GM21447 (cell line): ENCODE measurements around the gene MAP3K20.

Source experiments
- ATAC-seq: cut with Tn5 transposase; IDR thresholded peaks from one replicate; pipeline ENCODE4 v1.9.1; 2021; ENCODE audit not compliant: unreplicated experiment

Gene MAP3K20

GRCh38 chr2:173050684-173051083 is 25.0 kb upstream of the MAP3K20 start:
- ATAC-seq = no peak

DNA sequence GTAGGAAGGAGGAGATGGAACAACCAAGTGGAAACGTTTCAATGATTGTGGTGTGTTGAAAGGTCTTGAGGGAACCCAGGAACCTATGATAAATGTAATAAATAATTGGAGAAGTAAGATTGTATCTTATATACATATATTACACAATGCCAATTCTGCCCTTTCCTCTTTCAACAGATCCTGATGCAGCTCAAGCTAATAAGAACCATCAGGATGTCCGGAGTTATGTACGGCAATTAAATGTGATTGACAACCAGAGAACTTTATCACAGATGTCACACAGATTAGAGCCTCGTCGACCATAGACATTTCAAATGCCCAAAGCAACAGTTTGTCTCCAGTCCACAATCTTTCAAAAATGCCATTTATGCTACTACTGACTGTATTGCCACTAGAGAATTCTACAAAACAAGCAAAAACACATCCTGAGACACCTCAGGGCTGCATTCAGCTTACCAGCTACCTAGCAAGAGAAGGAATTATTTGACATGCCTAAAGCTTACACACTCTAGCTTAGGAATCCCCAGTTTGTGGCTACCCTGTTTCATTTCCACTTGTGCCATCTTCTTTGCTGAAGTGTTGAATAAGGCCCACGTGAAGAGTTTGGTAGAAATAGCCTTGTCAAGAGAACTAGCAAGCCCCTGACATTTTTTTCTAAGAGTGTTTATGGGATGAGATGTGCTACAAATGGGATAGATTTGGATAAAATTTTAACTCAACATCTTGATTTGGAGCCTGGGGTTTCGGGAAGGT is 24.0 kb upstream of the MAP3K20 start:
- no peak for ATAC-seq

- ATAC-seq = no peak
Measured at GRCh38 chr2:173053043-173053699, 22.5 kb upstream of the MAP3K20 start.

DNA sequence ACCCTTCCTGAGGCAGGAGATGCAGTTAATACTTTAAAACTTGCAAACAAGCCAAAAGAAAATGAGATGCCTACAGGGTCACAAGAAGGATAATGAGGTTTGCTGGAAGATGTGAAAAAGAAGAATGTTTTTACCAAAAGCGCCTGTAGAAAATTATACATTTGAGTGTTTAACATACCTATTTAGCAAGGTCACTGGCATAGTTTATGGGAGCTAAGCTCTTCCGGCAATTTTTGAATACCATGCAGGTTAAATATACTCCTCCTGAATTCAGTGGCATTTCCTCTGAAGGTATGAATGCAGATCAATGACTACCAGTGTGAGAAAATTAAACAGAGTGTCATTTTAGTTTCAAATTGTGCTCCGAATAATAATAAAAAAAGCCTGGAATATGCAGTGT is 21.2 kb upstream of the MAP3K20 start:
- no peak for ATAC-seq

GRCh38 chr2:173056705-173057364 is 18.8 kb upstream of the MAP3K20 start:
- no peak for ATAC-seq

DNA sequence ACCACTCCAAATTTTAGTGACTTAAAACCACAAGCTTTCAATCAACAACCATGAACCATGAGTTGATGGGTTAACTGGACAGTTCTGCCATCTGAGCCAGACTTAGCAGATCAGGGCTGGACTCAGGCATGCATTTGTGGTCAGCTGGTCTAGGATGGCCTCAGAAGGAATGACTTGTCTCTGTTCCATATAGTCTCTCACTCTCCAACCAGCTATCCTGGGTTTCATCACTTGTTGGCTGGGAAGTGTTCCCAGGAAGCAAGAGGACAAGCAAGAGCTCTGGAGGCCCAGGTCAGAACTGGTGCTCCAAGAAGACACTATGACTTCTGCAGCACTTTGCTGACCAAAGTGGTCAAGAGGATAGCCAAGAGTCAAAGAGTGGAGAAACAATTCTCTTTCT is 17.5 kb upstream of the MAP3K20 start:
- no peak for ATAC-seq

- ATAC-seq = no peak
Measured at GRCh38 chr2:173058673-173059072, 17.0 kb upstream of the MAP3K20 start.

DNA sequence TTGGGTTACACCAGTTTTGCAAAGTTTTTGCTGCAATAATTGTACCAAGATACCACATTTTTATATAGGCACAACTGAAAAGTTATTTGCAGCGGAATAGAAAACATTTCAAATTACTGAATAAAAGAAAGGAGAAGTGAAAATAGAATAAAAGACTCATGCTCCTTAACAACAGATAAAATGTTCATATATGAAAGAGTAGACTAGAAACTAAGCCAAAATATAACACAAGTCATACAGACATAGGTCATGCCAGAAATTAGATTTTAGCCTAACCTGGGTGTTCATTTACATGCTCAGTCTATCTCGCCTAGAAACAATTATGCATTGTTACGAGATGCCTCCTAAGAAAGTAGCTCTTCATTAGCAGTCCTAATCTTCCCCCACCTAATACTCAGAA is 16.4 kb upstream of the MAP3K20 start:
- ATAC-seq = no peak

DNA sequence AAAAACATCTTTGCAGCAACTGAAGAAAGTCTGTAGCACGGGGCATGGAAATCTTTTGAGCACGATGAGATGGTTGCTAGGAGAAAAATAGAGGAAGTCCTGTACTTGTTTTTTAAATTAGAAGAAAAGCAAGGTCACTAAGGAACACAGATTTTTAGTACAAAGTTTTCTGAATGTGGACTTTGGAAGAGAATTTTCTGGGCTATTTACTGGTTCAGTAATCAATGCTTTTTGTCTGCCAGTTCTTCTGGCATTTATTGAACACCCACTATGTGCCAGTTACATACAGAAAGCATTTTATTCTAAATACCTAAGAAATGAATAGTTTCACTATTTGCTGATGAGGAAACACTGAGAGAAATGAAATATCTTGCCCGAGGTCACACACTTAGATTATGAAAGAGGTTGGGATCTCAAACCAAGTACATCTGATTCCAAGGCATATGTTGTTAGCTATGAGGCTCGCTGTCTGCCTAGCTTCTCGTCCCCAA is 15.6 kb upstream of the MAP3K20 start:
- no peak for ATAC-seq

GRCh38 chr2:173062801-173063200 is 12.8 kb upstream of the MAP3K20 start:
- ATAC-seq = no peak

- no peak for ATAC-seq
Measured at GRCh38 chr2:173064151-173064805, 11.4 kb upstream of the MAP3K20 start.

DNA sequence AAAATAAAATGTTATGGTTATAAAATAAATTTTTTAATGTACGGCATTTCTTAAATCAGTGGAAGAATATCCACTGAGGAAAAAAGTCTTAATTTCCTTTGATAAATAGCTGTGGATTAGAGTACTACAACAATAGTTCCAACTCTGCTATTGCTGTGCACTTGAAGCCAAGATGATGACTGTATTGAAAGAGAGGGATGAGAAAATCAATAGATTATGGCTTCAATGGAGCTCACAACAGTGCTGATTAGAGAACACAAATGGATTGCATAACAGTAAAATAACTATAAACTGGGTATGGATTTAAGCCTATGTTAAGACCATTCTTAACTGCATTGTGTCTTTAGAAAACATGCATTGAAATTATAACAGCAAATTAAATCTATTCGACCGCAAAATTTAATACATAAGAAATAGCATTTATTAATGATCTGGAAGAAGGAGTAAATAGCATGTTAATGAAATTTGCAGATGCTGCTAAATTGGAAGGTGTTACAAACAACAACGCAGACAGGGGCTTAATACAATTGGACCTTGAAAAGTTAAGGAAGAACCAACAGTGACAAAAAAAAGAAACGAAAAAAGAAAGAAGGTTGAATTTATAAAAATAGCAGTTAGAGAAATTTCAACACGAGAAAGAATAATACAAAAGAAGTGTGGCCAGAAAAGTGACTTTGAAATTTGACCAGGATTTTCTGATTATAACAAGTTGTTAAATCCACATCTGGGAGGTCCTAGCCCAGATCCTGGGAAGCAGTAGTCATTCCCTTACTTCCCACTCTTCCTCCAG is 8.6 kb upstream of the MAP3K20 start:
- no peak for ATAC-seq

GRCh38 chr2:173075056-173075780 is 428 bp upstream of the MAP3K20 start:
- ATAC-seq = no peak

DNA sequence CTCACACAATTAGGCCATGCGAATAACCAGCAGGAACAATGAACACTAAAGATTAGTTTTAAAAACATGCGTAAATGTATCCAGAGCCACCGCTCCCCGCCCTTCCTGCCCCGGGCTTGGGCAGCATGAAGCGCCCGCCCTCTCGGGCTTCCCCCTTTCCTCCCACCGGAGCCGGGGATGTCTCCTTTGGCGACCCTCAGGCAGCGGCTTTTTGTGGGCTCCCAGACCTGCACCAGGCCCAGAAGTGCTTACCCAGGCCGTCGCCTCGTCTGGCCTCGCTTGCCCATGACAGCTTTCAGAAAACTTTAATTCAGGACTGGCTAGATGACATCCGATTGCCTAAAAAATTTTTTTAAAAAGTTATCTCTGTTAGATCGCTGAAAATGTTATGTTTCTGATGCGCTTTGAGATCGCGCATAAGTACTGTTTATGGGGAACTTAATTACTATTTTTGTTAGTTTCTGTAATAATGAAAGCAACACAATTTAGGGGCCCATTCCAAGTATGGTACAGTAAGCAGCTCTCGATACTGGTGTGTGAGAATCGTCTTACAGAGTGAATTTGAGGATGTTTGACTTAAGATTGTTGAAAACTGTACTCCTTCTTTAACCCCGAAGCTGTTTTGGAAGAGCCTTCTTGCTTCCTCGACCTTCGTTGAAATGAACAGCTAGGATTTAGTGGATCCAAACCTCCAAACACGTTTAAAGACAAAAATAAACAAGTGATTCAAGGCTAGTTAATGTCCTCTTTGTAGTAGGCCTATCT is 1.1 kb downstream of the MAP3K20 start:
- ATAC-seq = peak; percentile 38

DNA sequence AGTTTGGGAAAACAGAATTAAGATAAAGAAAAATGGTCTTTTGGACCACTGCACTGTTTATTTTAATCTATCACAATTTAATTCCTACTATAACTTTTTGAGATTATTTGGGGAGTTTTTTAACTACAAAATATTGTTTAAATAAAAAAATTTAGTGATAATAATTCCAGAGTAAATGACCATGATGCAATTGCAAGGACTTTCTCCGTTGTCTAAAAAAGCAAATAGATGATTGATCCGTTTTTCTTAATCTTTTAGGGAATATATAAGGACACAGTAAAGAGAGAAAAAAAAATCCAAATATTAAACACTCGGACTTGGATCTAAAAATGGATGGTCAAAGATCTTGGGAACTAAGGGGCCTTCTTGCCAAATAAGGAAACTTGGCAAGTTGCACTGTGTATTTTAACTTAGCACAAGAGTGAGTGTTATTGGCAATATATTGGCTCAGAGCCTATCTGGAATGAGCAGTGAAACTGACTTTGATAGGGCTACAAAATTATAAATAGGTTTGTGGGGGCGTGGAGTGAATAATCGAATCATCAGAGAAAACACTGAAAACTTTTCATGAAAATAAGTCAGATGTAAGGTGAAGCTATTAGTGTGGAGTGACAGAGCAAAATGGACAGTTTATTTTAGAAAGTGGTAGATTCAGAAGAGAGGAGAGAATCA is 2.0 kb downstream of the MAP3K20 start:
- ATAC-seq = no peak

- no peak for ATAC-seq
Measured at GRCh38 chr2:173079141-173079540, 3.5 kb downstream of the MAP3K20 start.

- ATAC-seq = no peak
Measured at GRCh38 chr2:173079973-173080860, 4.6 kb downstream of the MAP3K20 start.
